HepG2 (cell line): ENCODE measurements around the gene HTRA1. TPM values are rescaled to one million over a fixed set of nuclear protein-coding genes. Genes with fewer than 3 reads are reported as not detected.

Experiments used
- ATAC-seq: fragments of 200-7000 bp; cut with Tn5 transposase; 3 replicates; pipeline ENCODE4 v1.9.1; 2020; ENCODE audit warnings: mild to moderate bottlenecking, moderate library complexity
- BruUV-seq: library from RNA; stranded (reverse); fragments of 400-500 nt; replicated peaks from 2 replicates; lab custom pipeline; 2021; lab: Mats Ljungman, UMichigan
- CTCF ChIA-PET: fragments of 300-600 bp; formaldehyde crosslinking; extraction: SDS; loops from one replicate; lab custom pipeline; 2021; ENCODE audit warnings: low total read pairs, inconsistent platforms, low intra/inter-chr PET ratio; lab: Yijun Ruan, JAX
- POLR2A ChIA-PET: fragments of 350-600 bp; sonication (Branson Sonifier 250); formaldehyde crosslinking; loops from one replicate; lab custom pipeline; 2020; ENCODE audit warnings: antibody characterized with exemption, inconsistent platforms; lab: Yijun Ruan, JAX
- DNase-seq: peaks from one replicate; pipeline ENCODE4 v3.0.0-alpha.2; 2015; ENCODE audit warnings: low spot score
- FAIRE-seq: peaks from 3 replicates; lab custom pipeline; 2011; peaks lifted over from hg19 to GRCh38; lab: Jason Lieb, UNC
- H2AFZ ChIP-seq: one replicate; pipeline ENCODE4 v1.6.1; 2011; ENCODE audit warnings: low read length, inconsistent platforms
- H3K27ac ChIP-seq: fragments of 300-600 bp; 3 replicates; pipeline ENCODE4 v1.8.0; 2011; ENCODE audit warnings: mixed run types, mild to moderate bottlenecking, mixed read lengths, low read length, inconsistent platforms; ENCODE audit not compliant: insufficient read depth; ENCODE audit errors: extremely low read length
- H3K27me3 ChIP-seq, 2 experiments: fragments of 200-600 bp in 1 of 2; 2 replicates in 1 of 2; 3 replicates in 1 of 2; pipeline versions ENCODE4 v1.6.0 to v1.8.0; 2011; ENCODE audit warnings: low read length in 2 of 2, mild to moderate bottlenecking in 2 of 2, moderate library complexity in 2 of 2, inconsistent platforms in 1 of 2; ENCODE audit not compliant: insufficient read depth in 2 of 2, control insufficient read depth in 1 of 2
- H3K36me3 ChIP-seq, 2 experiments: fragments of 200-600 bp in 1 of 2; replicated peaks in 1 of 2; 2 replicates in 1 of 2; 3 replicates in 1 of 2; pipeline versions ENCODE4 v1.5.1 to v1.8.0; 2011; ENCODE audit warnings: low read length in 2 of 2, inconsistent platforms in 1 of 2; ENCODE audit not compliant: insufficient read depth in 2 of 2, control insufficient read depth in 1 of 2
- H3K4me1 ChIP-seq: 2 replicates; pipeline ENCODE4 v1.5.1; 2012; ENCODE audit warnings: low read length, inconsistent platforms; ENCODE audit not compliant: insufficient read depth
- H3K4me2 ChIP-seq: 2 replicates; pipeline ENCODE4 v1.6.0; 2011; ENCODE audit warnings: low read depth, low read length, inconsistent platforms
- H3K4me3 ChIP-seq, 3 experiments: fragments of 200-600 bp in 1 of 3; sonication (generic), shearing (Covaris generic) in 1 of 3; replicated peaks in 1 of 3; 2 replicates each; pipeline ENCODE4 v1.5.1; 2011 to 2016; ENCODE audit warnings: low read length in 3 of 3, inconsistent platforms in 2 of 3, low read depth in 2 of 3, mild to moderate bottlenecking in 2 of 3, control low read depth in 1 of 3, mixed read lengths in 1 of 3; ENCODE audit not compliant: insufficient read depth in 1 of 3
- H3K79me2 ChIP-seq: one replicate; pipeline ENCODE4 v1.6.1; 2011; ENCODE audit warnings: low read length, inconsistent platforms; ENCODE audit not compliant: insufficient read depth
- H3K9ac ChIP-seq: 2 replicates; pipeline ENCODE4 v1.6.0; 2011; ENCODE audit warnings: mild to moderate bottlenecking, low read depth, low read length, inconsistent platforms; ENCODE audit not compliant: insufficient read depth
- H3K9me3 ChIP-seq: 2 replicates; pipeline ENCODE4 v1.5.1; 2012; ENCODE audit warnings: mild to moderate bottlenecking, low read length
- H4K20me1 ChIP-seq: 2 replicates; pipeline ENCODE4 v1.6.0; 2011; ENCODE audit warnings: inconsistent platforms, mild to moderate bottlenecking, low read length, moderate library complexity; ENCODE audit not compliant: insufficient read depth
- DR1 ChIP-seq: sonication (generic); formaldehyde crosslinking; IDR thresholded peaks from 2 replicates; pipeline ENCODE4 v1.8.0; 2021; ENCODE audit warnings: mild to moderate bottlenecking, missing genetic modification reagents, inconsistent platforms
- SNAPC4 ChIP-seq: sonication (generic); formaldehyde crosslinking; IDR thresholded peaks from 2 replicates; pipeline ENCODE4 v1.4.0; 2020; ENCODE audit warnings: mild to moderate bottlenecking, missing genetic modification reagents
- XBP1 ChIP-seq: sonication (generic); formaldehyde crosslinking; IDR thresholded peaks from 2 replicates; pipeline ENCODE4 v1.5.0; 2020; ENCODE audit warnings: missing genetic modification reagents
- ZKSCAN5 ChIP-seq: sonication (generic); formaldehyde crosslinking; IDR thresholded peaks from 2 replicates; pipeline ENCODE4 v1.5.1; 2020; ENCODE audit warnings: mild to moderate bottlenecking, missing genetic modification reagents
- ZNF569 ChIP-seq: sonication (generic); formaldehyde crosslinking; IDR thresholded peaks from 2 replicates; pipeline ENCODE4 v1.5.0; 2020; ENCODE audit warnings: mild to moderate bottlenecking, missing genetic modification reagents, moderate library complexity, borderline replicate concordance
- ZNF598 ChIP-seq: sonication (generic); formaldehyde crosslinking; IDR thresholded peaks from 2 replicates; pipeline ENCODE4 v1.5.1; 2020; ENCODE audit warnings: mild to moderate bottlenecking, missing genetic modification reagents, borderline replicate concordance
- WGBS: methylation state at CpG from one replicate; pipeline ENCODE4 v1.1.6; 2017; ENCODE audit warnings: low lambda C conversion rate; 5-methylcytosine and 5-hydroxymethylcytosine counted together
- in situ Hi-C: cut with HindIII; loops from 2 replicates; pipeline ENCODE4 v1.10.0; 2017; ENCODE audit warnings: low pct_unique_long_range_greater_than_20kb; ENCODE audit not compliant: extremely low pct_ligation_motif_present
- intact Hi-C: fragments of 100-400 bp; cut with micrococcal nuclease; formaldehyde crosslinking; loops from one replicate; pipeline ENCODE4 v1.10.0; 2022; ENCODE audit not compliant: unreplicated experiment
- polyA plus RNA-seq, 8 experiments: library from polyadenylated mRNA; depleted of rRNA in 3 of 8; stranded (reverse) in 7 of 8; unstranded in 1 of 8; fragments of >200 nt; fragmentation: Illumina TruSeq in 4 of 8; extraction: Trizol in 4 of 8; gene quantifications; 2 replicates each; pipeline versions ENCODE4 v1.2.1 to v1.2.3, GENCODE V29; 2011 to 2016; ENCODE audit warnings: low read depth in 4 of 8, missing spikeins in 1 of 8, mixed read lengths in 1 of 8; ENCODE audit not compliant: insufficient read depth in 1 of 8
- total RNA-seq, 5 experiments: library from RNA; depleted of rRNA; stranded (reverse); fragments of >200 nt; fragmentation: Illumina TruSeq; extraction: Trizol; gene quantifications; 2 replicates each; pipeline ENCODE4 v1.2.3, GENCODE V29; 2016; ENCODE audit warnings: low read depth in 1 of 5

The HTRA1 gene
- total and polyA plus RNA-seq, 2 of the 13 experiments (the other 11 are each of a cell fraction or from before 2014, with no cell fraction given): 0.11 to 0.40 TPM

GRCh38 chr10:122494833-122495232 is 33.5 kb downstream of the HTRA1 start (continued):
- TF ChIP-seq SNAPC4: no peak
- no peak for TF ChIP-seq DR1 (CRISPR knock-in tag)
- TF ChIP-seq ZKSCAN5 (CRISPR knock-in tag): no peak
- TF ChIP-seq ZNF569 (CRISPR knock-in tag): no peak
- TF ChIP-seq XBP1: no peak

GRCh38 chr10:122495406-122496340 is 34.3 kb downstream of the HTRA1 start:
- no peak for DNase-seq
- POLR2A ChIA-PET: no interaction called here
- no peak for TF ChIP-seq ZNF598

More at GRCh38 chr10:122495406-122496340, 34.3 kb downstream of the HTRA1 start:
- peaks cover 3 to 58% of the 10 kb centered on the region in 2 experiments; a peak in 4 of 5 replicates for H3K27me3 ChIP-seq
- intact Hi-C loops: no loop called here
- no peaks in the 10 kb centered on the region for H4K20me1 ChIP-seq
- no peaks in the 10 kb centered on the region for H3K36me3 ChIP-seq
- in situ Hi-C loops: no loop called here
- no peak overlapping the region for H3K4me2 ChIP-seq
- ATAC-seq (no peak), FAIRE-seq (no peak)
- CTCF ChIA-PET: no interaction called here
- H3K9me3 ChIP-seq: no peaks in the 10 kb centered on the region
- no peak overlapping the region for H2AFZ ChIP-seq
- 29% methylated on average over 12 of the region's 12 CpGs for WGBS
- no peaks in the 10 kb centered on the region for H3K4me1 ChIP-seq
- no TSS peak for BruUV-seq
- no peaks in the 10 kb centered on the region for H3K79me2 ChIP-seq
- no peak overlapping the region for H3K4me3 ChIP-seq
- H3K27ac ChIP-seq: no peak overlapping the region
- H3K9ac ChIP-seq: no peak overlapping the region
